GM21576 (cell line): ENCODE results near the gene LEPROT.
"Not testable (repeated sequence)": the region's sequence is repeated elsewhere in the genome, so short reads cannot be mapped to it uniquely, and the experiment has no call there.

ENCODE experiments used
- ATAC-seq: cut with Tn5 transposase; IDR thresholded peaks from one replicate; pipeline ENCODE4 v1.9.1; 2021; ENCODE audit warnings: mild to moderate bottlenecking, moderate library complexity; ENCODE audit not compliant: unreplicated experiment

LEPROT gene

GRCh38 chr1:65435987-65436386 lies 15.5 kb downstream of the LEPROT start:
- no peak for ATAC-seq

DNA sequence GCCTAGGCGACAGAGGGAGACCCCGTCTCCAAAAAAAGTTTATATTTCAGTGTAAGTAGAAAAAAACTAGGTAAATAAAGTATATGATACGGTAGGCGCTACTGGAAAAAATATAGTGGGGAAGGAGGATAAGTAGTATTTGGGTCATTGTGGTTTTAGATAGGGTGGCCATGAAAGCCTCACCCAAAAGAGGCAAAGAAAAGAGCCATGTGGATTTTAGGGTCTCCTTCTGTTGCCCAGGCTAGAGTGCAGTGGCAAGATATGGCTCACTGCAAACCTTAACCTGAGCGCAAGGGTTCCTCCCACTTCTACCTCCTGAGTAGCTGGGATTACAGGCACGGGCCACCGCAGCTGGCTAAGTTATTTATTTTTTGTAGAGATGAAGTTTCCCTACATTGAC lies 17.1 kb downstream of the LEPROT start:
- ATAC-seq = no peak

DNA sequence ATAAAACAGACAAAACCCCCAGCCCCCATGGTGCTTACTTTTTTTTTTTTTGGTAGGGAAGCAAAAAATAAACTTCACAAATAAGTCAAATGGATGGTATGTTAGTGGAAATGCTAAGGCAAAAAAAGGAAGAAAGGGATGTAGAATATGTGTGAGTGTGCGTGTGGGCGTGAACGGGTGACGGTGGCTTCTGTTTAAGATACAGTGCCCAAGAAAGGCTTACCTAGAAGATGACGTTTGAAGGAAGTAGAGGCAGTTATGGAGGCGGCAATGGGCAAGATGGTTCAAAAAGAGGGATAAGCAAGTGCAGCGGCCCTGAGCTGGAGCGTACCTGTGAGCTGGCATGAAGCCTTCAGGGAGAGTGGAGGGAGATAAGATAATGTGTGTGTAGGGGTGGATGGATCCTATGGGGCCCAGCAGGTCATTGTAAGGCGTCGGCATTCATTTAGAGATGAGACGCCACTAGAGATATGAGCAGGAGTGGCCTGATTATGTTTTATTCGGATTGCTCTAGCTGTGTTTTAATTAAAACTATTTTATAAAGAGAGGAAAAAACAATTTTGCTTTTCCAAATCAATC lies 19.9 kb downstream of the LEPROT start:
- no peak for ATAC-seq

DNA sequence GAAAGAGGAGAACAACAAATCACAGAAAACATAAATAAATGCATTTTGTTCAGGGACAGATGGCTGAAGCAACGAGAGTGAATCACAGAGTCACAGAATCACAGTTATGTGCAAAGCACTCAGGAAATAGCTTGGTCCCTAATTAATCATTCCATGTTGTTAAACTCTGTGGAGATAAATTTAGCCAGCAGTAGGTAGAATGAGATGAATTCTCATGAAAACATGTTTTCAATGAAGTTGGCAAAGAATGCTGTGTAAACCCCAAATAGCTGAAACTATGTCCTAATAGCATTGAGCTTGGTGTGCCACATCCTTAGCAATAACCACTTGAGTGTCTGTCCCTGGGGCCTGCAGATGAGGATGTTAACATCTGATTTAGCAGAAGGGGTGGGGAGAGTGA lies 20.4 kb downstream of the LEPROT start:
- no peak for ATAC-seq

DNA sequence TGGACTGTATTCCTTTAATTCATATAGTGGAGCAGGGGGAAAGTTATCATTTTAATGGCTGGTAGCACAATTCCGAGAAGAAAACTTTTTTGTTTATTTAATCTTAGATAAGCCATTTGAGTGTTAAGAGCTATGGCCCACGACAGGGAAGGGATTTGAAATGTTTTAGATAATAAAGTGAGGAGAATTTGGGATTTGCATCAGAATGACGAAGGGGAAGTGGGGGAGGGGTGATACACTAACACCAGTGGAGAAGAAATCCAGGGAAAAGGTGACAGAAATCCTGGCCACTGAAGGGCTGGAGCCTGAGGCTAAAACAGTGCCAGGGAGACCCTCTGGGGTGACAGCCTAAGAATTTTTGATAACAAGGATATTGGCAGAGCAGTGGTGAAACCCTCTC lies 21.0 kb downstream of the LEPROT start:
- ATAC-seq = no peak

GRCh38 chr1:65442442-65442841 lies 22.0 kb downstream of the LEPROT start:
- ATAC-seq = no peak

GRCh38 chr1:65443647-65444046 lies 23.2 kb downstream of the LEPROT start:
- no peak for ATAC-seq

- ATAC-seq = no peak
These were observed 23.7 kb downstream of the LEPROT start for GRCh38 chr1:65444128-65444640.

GRCh38 chr1:65445837-65446236 lies 25.4 kb downstream of the LEPROT start:
- no peak for ATAC-seq

GRCh38 chr1:65449214-65449823 lies 28.9 kb downstream of the LEPROT start:
- no peak for ATAC-seq

DNA sequence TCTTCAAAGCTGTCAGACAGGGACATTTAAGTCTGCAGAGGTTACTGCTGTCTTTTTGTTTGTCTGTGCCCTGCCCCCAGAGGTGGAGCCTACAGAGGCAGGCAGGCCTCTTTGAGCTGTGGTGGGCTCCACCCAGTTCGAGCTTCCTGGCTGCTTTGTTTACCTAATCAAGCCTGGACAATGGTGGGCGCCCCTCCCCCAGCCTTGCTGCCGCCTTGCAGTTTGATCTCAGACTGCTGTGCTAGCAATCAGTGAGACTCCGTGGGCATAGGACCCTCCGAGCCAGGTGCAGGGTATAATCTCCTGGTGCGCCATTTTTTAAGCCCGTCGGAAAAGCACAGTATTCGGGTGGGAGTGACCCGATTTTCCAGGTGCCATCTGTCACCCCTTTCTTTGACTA lies 35.2 kb downstream of the LEPROT start:
- not testable (repeated sequence) for ATAC-seq

DNA sequence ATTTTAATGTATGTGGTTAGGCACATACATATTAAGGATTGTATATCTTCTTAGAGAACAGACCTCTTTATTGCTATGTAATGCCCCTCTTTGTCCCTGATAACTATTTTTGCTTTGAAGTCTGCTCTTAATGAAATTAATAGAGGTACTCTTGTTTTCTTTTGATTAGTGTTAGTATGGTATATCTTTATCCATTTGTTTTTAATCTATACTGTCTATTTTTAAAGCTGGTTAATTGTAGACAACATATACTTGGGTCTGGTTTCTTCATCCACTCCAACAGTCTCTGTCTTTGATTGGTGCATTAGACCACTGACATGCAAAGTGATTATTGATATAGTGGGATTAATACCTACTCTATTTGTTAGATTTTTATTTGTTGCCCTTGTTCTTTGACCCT lies 36.0 kb downstream of the LEPROT start:
- ATAC-seq = no peak

DNA sequence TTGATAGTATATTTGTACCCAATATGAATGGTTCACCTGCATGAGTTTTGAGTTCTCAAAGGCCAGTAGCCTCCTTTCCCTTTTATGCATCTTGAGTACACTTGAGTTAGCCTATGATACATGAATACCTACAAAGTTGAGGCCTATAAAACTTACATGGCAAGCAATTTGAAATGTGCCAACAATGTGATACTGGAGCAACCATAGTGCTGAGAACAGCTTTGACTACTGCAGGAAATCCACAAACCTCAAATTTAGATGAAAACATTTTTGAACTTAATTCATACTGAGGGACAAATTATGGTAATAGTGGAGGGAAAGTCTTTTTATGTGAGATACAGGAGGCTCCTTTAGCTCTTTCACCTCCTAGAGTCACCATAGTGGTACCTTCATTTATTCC lies 37.4 kb downstream of the LEPROT start:
- no peak for ATAC-seq

DNA sequence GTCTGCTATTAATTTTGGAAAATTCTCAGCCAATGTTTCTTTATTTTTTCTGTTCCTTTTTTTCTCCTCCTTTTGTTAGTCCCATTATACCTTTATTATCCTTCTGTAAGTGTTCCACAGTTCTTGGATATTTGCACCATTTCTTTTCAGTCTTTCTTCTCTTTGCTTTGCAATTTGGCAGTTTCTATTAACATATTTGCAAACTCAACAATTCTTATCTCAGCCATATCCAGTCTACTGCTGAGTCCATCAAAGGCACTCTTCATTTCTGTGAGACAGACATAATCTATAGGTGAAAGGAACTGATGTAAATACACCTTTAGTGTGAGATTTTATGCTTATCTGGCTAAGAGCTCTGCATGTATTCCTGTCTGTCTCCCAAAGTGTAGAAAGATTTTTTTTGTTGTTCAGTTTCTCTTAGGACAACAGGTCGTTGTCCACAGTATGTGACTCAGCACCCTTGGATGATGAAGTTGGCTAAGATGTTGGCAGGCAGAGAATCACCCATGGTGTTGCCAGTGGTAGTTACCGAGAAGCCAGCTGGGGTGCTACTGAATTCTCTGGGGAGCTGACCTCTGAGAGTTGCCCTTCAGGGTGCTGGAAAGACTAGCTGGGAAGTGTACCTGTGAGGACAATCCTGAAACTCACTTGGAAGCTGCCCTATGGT lies 38.4 kb downstream of the LEPROT start:
- ATAC-seq = no peak

- ATAC-seq = peak; percentile 66
These were observed 38.9 kb downstream of the LEPROT start for GRCh38 chr1:65459397-65459768.

DNA sequence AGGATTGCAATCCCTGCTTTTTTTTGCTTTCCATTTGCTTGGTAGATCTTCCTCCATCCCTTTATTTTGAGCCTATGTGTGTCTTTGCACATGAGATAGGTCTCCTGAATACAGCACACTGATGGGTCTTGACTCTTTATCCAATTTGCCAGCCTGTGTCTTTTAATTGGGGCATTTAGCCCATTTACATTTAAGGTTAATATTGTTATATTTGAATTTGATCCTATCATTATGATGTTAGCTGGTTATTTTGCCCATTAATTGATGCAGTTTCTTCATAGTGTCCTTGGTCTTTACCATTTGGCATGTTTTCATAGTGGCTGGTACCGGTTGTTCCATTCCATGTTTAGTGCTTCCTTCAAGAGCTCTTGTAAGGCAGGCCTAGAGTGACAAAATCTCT lies 45.4 kb downstream of the LEPROT start:
- ATAC-seq = not testable (repeated sequence)

GRCh38 chr1:65467536-65467935 lies 47.1 kb downstream of the LEPROT start:
- ATAC-seq = no peak

- ATAC-seq = no peak
These were observed 48.8 kb downstream of the LEPROT start for GRCh38 chr1:65469126-65469888.

GRCh38 chr1:65469889-65470340 lies 49.4 kb downstream of the LEPROT start:
- ATAC-seq = no peak

DNA sequence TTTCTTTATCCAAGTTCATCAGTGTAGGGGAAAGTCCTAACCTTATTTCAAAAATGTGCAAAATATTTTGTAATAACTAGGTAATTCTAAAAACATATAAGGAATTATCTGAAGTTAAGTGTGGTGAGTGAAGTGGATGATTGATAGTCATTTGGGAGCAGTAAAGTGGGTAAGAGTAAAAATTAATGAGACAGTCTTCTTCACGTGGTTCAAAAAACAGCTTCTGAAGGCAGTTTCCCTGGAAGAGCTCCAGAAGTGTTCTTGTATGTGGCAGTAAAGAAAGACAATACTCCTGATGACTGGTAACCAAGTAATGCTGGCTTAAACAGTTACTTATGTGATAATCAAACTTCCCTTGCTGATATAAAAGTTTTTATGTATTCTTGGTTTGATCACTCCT lies 50.3 kb downstream of the LEPROT start:
- ATAC-seq = no peak

DNA sequence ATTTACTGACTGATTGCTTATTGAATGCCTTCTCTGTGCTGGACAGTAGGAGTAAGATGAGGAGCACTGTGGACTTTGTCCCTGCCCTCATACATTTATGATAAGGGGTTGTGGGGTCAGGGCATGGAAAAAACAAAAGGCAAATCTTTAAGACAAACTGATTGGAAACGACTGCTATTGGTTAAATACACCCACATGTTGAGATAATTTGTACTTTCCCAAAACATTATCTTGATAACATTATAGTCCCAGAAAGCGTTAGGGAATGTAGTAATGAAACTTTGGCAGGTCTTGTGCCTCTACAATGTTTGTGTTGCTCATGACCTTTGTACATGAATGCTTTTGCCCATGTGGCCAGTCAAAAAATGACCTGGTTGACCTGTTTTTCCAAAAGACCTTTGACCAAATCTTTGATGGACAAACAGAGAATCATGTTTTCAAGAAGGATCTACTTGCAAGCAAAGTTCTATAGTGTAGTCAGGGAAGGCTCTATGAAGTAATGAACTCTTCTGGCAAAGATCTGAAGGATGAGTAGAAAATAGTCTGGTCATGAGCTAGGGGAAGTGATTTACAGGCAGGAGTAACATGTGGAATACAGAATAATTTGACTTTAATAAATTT lies 50.9 kb downstream of the LEPROT start:
- no peak for ATAC-seq
